Ishikawa (cell line): ENCODE measurements around the gene MYH14.

Experiments used
- EGR1 ChIP-seq: IDR thresholded peaks from 2 replicates; pipeline ENCODE4 v1.6.1; 2012
- EP300 ChIP-seq: IDR thresholded peaks from 2 replicates; pipeline ENCODE4 v1.6.1; 2012; ENCODE audit warnings: borderline replicate concordance
- FOXM1 ChIP-seq: IDR thresholded peaks from 2 replicates; pipeline ENCODE4 v1.6.1; 2012; ENCODE audit warnings: low read depth, borderline replicate concordance
- MAX ChIP-seq: IDR thresholded peaks from 2 replicates; pipeline ENCODE4 v1.6.1; 2012
- NFIC ChIP-seq: IDR thresholded peaks from 2 replicates; pipeline ENCODE4 v1.6.1; 2012
- RAD21 ChIP-seq: IDR thresholded peaks from 2 replicates; pipeline ENCODE4 v1.6.1; 2012; ENCODE audit warnings: low read depth
- REST ChIP-seq: IDR thresholded peaks from 2 replicates; pipeline ENCODE4 v1.6.1; 2012; ENCODE audit warnings: low read depth, mild to moderate bottlenecking
- TAF1 ChIP-seq: IDR thresholded peaks from 2 replicates; pipeline ENCODE4 v1.6.1; 2012; ENCODE audit warnings: low read depth, mild to moderate bottlenecking
- TCF12 ChIP-seq: IDR thresholded peaks from 2 replicates; pipeline ENCODE4 v1.6.1; 2012; ENCODE audit warnings: low read depth
- TEAD4 ChIP-seq: IDR thresholded peaks from 2 replicates; pipeline ENCODE4 v1.6.1; 2012
- USF1 ChIP-seq: IDR thresholded peaks from 2 replicates; pipeline ENCODE4 v1.6.1; 2012

GRCh38 chr19:50272263-50272897 lies 69.0 kb downstream of the MYH14 start:
- no peak for TF ChIP-seq EP300
- TF ChIP-seq NFIC, result no peak
- TF ChIP-seq EGR1, result no peak
- TF ChIP-seq REST, result no peak
- TF ChIP-seq MAX, result no peak
- no peak for TF ChIP-seq TAF1
- TF ChIP-seq TCF12, result no peak
- TF ChIP-seq RAD21, result no peak
- TF ChIP-seq USF1, result no peak
- no peak for TF ChIP-seq TEAD4
- TF ChIP-seq FOXM1, result no peak
